ENCODE results near the gene UGGT1.

Gene UGGT1

DNA sequence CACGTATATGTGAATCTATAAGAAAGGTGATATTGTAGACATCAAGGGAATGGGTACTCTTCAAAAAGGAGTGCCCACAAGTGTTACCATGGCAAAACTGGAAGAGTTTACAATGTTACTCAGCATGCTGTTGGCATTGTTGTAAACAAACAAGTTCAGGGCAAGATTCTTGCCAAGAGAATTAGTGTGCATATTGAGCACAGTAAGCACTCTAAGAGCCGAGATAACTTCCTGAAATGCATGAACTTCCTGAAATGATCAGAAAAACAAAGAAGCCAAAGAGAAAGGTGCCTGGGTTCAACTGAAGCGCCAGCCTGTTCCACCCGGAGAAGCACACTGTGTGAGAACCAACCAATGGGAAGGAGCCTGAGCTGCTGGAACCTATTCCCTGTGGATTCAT lies 126.7 kb downstream of the UGGT1 start:
- DNase-seq (ENCODE audit: low spot score), result no peak

DNA sequence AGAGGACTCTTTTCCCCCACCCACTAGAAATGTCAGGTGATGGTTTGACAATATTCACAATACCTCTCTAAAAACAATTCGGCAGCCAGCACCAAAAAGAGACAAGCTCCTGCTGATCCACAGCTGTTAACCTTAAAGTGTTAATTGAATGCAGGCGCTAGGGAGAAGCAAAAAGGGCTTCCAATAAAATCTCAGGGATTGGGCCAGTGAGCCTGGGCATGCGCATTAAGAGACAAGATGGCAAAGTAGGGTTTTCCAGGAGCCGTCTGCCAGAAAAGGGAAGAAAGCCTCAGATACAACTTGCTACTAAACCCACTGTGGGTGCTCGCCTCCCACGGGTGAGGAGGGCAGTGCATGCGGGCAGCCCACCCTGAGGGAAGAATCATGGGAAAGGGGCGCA lies 128.9 kb downstream of the UGGT1 start:
- DNase-seq (ENCODE audit: low spot score), result no peak

DNA sequence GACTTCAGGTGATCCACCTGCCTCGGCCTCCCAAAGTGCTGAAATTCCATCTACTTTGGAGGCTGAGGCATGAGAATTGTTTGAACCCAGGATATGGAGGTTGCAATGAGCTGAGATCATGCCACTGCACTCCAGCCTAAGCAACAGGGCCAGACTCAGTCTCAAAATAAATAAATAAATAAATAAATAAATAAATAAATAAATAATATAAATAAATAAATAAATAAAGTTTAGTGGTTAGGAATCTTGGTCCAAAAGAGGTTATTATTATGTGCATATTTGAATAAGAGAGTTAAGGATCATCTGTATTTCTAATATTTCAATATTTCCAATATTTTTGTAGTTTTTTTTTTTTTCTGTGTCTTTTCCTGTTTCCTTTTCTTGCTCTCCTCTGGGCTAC lies 136.9 kb downstream of the UGGT1 start:
- no peak for DNase-seq (ENCODE audit: low spot score)

DNA sequence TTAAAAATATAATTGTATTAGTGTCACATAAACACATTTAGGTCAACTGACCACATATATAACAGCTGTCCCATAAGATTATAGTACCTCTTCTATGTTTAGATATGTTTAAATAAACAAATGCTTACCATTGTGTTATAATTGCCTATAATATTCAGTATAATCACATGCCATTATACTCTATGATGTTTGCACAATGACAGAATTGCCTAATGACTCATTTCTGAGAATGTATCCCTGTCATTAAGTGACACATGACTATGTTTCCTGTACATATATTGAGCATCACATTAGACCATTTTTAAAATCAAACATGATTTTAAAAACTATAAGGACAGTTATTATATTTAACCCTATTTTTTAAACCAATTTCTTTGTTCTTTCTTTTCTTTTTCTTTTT lies 137.9 kb downstream of the UGGT1 start:
- DNase-seq (ENCODE audit: low spot score), result no peak

DNA sequence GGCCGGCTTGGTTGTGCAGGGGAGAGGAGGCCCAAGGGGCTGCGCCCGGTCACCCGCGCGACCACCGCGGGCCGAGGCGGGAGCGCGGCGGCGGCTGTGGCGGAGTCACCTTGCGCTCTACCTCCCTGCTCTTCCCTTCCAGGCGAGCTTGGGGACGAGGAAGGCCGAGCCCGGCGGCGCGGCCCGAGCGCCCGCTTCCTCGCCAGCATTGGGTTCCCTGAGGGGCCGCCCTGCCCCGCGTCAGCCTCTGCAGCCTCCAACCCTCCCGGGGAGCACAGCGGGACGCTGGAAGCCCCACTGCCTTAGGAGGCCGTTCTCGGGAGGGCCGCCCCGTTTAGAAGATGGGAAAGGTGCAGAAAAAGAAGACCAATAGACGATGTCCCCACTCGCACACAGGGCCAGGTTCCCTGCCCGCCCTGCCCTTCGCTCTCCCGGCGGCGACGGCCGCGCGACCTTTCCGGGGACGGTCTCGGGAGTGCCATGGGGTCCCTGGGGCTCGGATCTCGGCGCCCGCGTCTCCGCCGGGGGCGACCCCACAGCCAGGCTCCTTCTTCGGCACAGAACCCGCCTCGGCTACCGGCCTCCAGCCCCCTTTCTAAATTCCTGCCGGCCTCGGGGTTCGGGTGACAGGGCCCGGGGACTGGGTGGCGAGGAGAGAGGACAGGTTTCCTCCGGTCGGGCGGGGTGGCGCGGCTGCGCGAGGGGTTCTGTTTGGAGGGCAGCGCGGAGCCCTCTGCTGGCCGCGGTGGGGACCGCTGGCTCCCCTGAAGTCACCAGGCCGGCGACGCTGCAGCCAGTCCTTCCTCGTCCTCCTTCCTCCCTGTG lies 142.2 kb downstream of the UGGT1 start:
- DNase-seq (ENCODE audit: low spot score), result peak; percentile 73

DNA sequence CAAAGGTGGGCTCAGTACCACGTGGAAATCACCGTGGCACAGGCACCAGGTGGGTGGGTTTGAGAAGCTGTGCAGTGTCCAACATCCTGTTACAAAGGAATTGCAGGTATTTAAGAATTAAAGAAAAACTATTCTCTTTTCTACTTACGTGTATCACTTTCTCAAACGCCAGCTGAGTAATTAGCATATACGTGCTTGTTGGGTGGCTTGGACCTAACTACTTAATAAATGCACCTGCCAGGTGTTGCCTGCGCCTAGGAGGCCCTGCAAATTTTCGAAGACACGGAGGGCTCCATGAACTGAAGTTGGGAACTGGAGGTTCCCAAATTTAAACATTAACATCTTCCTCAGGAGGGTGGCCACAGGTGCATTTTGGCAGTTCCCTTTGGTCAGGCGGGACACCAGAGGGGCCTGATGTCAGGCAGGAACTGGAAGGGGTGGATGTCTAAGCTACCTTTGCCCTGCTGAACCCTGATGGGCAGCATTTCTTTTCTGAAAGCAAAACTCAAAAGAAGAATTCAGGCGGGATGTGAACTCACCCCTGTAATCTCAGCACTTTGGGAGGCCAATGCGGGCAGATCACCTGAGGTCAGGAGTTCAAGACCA lies 142.9 kb downstream of the UGGT1 start:
- DNase-seq (ENCODE audit: low spot score), result no peak

DNA sequence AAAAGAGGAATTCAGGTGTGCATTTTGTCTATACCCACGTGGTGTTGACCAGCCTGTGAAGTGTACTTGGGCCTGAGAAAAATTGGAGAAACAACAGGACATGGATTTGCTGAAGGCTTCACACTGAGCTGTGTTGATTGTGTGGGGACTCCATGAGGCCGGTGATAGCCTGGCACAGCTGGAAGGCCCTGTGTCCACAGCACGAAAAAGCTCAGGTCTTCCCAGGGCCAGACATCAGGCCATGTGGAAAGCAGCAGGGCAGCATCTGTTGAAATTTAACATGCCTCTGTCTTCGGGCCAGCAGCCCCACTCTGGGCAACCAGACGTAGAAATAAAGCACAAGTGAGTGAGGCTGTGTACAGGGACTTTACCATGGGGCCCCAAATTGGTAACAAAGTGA lies 143.6 kb downstream of the UGGT1 start:
- no peak for DNase-seq (ENCODE audit: low spot score)

DNA sequence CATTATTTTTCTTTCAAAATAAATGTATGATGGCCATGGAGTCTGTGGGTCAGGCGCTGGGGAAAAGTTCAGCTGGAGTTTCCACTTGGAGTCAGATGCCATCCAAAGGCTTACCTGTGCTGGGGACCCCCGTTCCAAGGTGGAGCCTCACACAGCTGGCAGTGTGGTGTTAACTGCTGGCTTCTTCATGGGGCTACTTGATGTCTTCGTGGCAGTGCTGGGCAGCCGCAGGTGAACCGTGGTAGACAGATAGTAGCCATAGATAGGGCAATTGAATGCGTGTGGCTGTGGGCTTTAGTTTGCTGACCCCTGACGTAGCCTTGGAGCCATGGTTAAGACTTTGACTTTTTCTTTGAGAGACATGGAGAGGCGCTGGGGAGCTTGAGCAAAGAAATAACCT lies 144.6 kb downstream of the UGGT1 start:
- no peak for DNase-seq (ENCODE audit: low spot score)

DNA sequence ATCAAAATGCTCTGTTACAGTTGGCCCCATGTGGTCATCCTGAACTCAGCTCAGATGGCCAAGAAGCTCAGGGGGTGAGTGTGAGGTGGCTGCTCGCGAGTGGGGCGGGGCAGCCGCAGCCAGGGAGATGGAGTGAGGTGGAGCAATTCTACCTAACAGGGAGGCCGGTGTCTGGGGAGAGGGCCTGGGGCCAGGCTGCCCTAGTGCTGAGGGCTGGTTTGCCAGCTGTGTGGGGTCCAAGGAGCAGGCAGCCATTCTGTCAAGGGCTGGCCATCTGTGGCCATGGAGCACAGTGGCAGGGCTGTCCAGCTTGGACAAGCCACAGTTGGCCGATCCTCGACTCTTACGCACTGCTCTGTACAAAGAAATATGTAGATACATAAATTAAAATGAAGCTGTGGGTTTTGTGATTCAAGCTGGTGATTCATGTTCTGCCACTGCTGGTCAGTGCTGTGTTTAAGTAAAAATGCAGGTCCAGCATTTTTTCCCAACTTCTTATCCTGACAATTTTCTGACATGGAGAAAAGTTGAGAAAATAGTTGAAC lies 145.6 kb downstream of the UGGT1 start:
- no peak for DNase-seq (ENCODE audit: low spot score)

DNA sequence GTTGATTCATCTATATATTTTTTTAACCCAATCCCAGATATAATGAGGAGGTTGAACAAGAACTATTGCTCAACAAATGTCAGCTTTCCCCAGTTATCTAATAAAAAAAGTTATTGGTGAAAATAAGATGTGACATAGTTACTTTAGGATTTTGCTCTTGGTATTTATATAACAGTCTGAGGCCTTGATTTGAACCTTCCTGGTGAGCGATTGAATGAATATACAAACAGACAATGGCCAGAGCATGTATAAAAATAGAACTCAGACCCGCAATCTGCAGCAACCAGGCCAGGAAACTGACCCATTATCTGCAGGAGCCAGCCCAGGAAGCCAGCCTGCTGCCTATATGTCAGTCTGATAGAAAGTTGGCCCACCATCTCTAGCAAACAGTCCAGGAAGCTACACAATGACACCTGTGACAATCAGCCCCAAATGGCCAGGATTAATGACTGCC lies 146.1 kb downstream of the UGGT1 start:
- no peak for DNase-seq (ENCODE audit: low spot score)

DNA sequence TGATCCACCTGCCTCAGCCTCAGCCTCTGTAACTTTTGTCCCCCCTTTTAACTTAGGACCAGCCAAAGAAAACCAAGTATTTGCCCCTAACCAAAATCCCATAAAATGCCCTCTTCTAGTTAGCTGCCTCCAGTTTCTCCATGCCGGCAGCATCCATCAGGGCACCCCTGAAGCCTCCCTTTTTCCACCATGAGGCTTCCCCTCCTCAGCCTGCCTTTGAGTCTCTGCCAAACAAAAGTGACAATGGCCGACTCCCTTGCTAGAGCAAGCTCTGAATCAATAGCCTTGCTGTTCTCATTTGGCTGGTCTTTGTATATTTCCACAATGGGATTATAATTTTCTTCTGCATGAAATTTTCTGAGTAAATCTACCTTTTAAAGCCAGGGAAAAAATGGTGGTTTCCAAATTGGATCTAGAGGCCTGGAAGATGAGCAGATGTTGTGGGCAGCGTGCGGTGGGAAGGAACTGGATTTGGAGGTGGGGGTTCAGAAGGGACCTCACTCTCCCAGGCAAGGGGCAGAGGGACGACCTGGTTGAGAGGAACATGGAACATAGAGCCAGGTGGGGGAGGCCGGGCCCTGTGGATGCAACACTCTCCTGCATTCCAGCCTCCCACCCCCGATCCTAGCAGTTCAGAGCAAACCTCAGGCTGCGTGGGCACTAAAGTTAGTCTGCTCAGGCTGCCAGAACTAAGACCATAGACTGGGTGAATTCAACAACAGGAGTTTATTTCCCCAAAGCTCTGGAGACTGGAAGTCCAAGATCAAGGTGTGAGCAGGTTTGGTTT lies 147.1 kb downstream of the UGGT1 start:
- DNase-seq (ENCODE audit: low spot score), result no peak

DNA sequence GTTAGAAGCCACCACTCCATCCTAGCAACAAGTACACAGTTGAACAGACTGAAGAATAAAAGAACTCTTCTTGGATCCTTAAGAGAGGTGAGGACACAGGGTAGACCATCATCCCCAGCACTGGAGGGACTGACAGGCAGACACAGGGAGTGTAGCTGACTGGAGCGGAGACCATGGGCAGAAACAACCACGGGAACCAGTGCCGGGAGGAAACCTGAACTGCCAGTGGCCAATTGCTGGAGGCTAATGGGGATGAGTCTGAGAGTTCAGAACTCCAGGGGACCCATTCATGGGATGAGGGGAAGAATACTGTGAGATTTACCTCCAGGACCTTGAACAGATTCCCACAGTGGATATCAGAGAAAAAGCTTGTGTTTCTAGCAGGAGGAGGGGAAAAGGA lies 150.9 kb downstream of the UGGT1 start:
- no peak for DNase-seq (ENCODE audit: low spot score)

Measured in hematopoietic multipotent progenitor cell treated with erythropoietin and hydrocortisone succinate and interleukin-3 and kit ligand, for 15 days (in vitro differentiated cells).